GM21619 (cell line): ENCODE results near the gene LYRM1.
"Not testable (repeated sequence)": the region's sequence is repeated elsewhere in the genome, so short reads cannot be mapped to it uniquely, and the experiment has no call there.

Experiments used
- ATAC-seq: cut with Tn5 transposase; IDR thresholded peaks from one replicate; pipeline ENCODE4 v1.9.1; 2021; ENCODE audit not compliant: unreplicated experiment

LYRM1 gene

GRCh38 chr16:20901436-20902112 lies 1.0 kb downstream of the LYRM1 start:
- ATAC-seq, result peak; percentile 32

GRCh38 chr16:20902426-20902825 lies 1.9 kb downstream of the LYRM1 start:
- no peak for ATAC-seq

GRCh38 chr16:20903116-20903898 lies 2.7 kb downstream of the LYRM1 start:
- ATAC-seq, result no peak

GRCh38 chr16:20903899-20904506 lies 3.4 kb downstream of the LYRM1 start:
- ATAC-seq, result no peak

- ATAC-seq, result no peak
Measured at GRCh38 chr16:20904507-20905081, 4.0 kb downstream of the LYRM1 start.

- ATAC-seq, result no peak
Measured at GRCh38 chr16:20905576-20905975, 5.0 kb downstream of the LYRM1 start.

- no peak for ATAC-seq
Measured at GRCh38 chr16:20906341-20907255, 6.0 kb downstream of the LYRM1 start.

- no peak for ATAC-seq
Measured at GRCh38 chr16:20910781-20911321, 10.3 kb downstream of the LYRM1 start.

GRCh38 chr16:20911361-20911760 lies 10.8 kb downstream of the LYRM1 start:
- ATAC-seq, result no peak

- no peak for ATAC-seq
Measured at GRCh38 chr16:20916289-20916688, 15.7 kb downstream of the LYRM1 start.

- ATAC-seq, result no peak
Measured at GRCh38 chr16:20916942-20917341, 16.4 kb downstream of the LYRM1 start.

GRCh38 chr16:20918486-20919239 lies 18.1 kb downstream of the LYRM1 start:
- ATAC-seq, result no peak

GRCh38 chr16:20920091-20920490 lies 19.5 kb downstream of the LYRM1 start:
- no peak for ATAC-seq

GRCh38 chr16:20920799-20921198 lies 20.2 kb downstream of the LYRM1 start:
- no peak for ATAC-seq

- ATAC-seq, result no peak
Measured at GRCh38 chr16:20923876-20924275, 23.3 kb downstream of the LYRM1 start.

- ATAC-seq, result no peak
Measured at GRCh38 chr16:20925751-20926150, 25.2 kb downstream of the LYRM1 start.

GRCh38 chr16:20928774-20929411 lies 28.3 kb downstream of the LYRM1 start:
- no peak for ATAC-seq

- not testable (repeated sequence) for ATAC-seq
Measured at GRCh38 chr16:20929676-20930364, 29.2 kb downstream of the LYRM1 start.

GRCh38 chr16:20930365-20930690 lies 29.8 kb downstream of the LYRM1 start:
- ATAC-seq, result no peak
